Hematopoietic multipotent progenitor cell treated with erythropoietin and hydrocortisone succinate and interleukin-3 and kit ligand, for 4 days (in vitro differentiated cells): Measurements from ENCODE around the gene NPY4R2.
A peak's percentile ranks its signal among the peaks of the same experiment; 100 is the strongest.
"Not testable (repeated sequence)": the region's sequence is repeated elsewhere in the genome, so short reads cannot be mapped to it uniquely, and the experiment has no call there.

Experiments
- DNase-seq: peaks from one replicate; pipeline ENCODE4 v3.0.0-alpha.2; 2015

Gene NPY4R2

DNA sequence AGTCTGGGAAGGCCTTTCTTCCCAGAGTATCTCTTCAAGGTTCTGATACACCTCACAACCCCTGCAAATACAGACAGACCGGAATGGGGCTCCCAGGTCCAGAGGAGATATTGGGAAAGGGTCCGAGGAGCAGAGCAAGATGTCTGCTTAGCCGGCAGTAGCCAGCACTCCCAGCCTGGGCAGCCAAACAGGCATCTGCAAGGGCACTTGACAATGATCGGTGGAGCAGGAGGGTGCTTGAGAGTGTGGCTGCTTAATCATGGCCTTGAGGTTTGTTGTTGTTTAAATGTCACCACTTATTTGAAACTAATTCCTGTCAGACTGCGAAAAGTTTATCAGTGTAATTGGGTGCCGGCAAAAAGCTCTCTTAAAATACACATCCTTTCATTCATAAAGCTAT, 15.0 kb downstream of the NPY4R2 start:
- DNase-seq: not testable (repeated sequence)

DNA sequence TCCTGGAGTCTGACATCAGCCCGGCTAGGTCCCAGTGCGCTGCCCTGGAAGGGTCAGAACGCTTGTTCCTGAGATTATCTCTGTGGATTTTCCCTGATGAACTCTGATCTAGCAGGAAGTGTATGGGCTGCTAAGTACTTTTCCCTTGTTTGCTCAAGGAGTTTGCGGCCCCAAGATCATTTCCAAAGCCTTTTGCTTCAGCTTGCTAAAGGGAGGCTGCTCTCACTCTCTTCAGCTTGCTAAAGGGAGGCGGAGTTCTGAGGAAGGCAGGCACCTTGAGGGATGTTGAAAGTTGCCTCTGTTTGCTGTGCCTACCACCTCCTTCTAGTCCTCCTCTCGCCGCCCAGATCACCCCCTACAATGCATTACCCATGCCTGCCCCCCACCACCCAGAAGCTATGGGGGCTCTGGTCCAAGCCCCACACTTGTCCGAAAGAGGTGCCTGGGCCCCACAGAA, 18.3 kb downstream of the NPY4R2 start:
- DNase-seq: not testable (repeated sequence)

DNA sequence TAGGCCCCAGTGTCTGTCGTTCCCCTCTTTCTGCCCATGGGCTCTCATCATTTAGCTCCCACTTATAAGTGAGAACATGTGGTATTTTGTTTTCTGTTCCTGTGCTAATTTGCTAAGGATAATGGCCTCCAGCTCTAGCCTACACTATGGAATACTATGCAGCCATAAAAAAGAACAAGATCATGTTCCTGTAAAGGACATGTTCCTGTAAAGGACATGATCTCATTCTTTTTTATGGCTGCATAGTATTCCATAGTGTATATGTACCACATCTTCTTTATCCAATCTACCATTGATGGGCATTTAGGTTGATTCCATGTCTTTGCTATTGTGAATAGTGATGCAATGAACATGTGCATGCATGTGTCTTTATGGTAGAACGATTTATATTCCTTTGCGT, 19.2 kb downstream of the NPY4R2 start:
- DNase-seq: not testable (repeated sequence)

DNA sequence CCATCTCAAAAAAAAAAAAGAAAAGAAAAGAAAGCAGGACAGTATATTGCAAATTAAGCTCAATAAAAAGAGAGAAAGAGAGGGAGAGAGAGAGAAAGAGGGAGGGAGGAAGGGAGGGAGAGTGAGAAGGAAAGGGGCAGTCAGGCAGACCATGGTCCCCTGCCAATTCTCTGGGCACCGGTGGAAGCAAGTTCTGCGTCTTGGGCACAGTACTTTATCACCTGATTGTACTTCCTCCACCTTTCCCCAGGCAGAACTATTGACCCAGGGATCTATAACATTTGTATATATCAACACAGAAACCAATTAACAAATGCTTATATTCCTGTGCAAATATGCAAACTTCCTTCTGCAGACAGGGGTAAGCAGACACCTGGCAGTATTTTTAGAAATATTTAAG, 22.4 kb downstream of the NPY4R2 start:
- DNase-seq: not testable (repeated sequence)

DNA sequence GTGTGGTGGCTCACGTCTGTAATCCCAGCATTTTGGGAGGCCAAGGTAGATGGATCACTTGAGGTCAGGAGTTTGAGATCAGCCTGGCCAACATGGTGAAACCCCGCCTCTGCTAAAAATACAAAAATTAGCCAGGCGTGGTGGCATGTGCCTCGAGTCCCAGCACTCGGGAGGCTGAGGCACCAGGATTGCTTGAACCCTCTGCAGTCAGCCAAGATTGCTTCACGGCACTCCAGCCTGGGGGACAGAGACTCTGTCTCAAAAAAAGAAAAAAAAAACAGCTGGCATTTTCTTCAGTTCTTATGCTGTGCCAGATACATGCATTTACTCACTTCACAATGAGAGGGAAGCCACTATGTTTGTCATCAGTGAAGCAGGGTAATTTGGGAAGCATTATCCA, 22.9 kb downstream of the NPY4R2 start:
- not testable (repeated sequence) for DNase-seq

DNA sequence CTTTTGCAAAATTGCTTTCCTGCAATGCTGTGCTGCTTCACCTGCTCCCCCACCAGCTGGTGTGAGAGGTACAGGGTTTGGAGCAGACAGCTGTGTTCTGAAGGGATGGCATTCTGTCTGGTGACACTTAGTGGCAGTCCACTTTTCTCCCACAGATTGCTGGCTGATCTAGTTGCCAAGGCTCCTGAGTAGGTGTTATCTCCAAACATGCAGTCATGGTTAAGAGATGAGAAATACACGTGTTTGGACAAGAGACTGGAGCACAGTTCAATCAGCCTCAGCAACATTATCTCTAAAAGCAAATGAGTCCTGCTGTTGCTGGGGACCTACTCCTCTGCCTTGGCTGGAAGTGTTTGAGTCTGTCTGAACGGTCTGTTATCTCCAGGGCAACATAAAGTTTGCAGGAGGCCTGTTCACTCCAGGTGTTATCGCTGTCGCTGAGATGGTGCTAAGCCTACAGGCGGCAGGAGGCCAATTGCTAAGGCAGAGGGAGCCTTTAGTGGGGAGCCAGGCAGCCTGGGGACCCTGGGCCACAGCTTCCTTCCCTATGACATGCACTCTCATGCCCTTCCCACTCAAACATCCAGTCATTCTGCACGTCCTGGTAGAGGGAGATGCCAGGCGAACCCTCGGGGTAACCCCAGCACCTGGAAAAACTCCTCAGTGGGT, 24.0 kb downstream of the NPY4R2 start:
- DNase-seq: peak; percentile 4

DNA sequence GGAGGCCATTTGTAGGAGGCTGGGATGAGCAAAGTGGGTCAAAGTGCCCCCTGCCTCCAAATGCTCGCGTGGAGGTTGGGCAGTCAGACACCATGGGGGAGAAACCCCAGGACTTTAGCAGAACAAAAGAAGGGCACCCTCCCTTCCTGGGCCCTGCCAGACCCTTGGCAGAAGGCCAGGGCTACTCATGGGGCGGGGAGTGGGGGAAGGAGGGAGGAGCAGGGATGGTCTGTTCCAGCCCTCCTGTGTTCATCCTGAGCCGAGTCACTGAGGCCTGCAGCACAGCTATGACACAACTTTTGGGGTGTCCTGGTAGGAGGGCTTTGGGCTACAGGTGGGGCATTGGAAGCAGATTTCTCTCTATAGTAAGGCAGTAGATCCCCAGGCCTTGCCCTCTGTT, 24.9 kb downstream of the NPY4R2 start:
- not testable (repeated sequence) for DNase-seq

DNA sequence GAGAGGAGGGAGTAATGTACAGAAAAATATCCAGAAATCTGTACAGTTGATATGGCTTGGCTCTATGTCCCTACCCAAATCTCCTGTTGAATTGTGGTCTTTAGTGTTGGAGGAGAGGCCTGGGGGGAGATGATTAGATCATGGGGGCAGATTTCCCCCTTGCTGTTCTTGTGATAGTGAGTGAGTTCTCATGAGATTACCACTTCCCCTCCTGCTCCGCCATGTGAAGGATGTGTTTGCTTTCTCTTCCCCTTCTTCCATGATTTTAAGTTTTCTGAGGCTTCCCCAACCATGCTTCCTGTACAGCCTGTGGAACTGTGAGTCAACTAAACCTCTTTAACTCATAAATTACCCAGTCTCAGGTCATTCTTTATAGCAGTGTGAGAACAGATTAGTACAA, 29.0 kb downstream of the NPY4R2 start:
- peak; percentile 9 for DNase-seq

DNA sequence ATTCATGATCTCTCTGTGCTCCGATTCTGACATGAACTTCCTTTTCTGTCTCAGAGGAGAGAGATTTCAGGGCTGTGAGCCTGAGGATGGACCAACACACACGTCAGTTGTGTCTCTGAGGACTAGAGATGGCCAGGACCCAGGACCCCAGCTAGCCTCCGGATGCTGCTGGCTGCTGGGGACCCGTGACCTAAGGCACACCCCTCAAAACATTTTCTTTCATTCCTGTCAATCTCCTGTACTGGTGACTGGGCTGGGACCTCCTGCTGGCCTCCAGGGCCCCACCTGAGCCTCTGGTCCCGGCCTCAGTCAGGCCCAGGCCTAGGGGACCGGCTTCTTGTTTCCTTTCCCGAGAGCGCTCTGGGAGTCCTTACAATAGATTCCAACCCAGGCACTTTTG, 38.7 kb downstream of the NPY4R2 start:
- not testable (repeated sequence) for DNase-seq

DNA sequence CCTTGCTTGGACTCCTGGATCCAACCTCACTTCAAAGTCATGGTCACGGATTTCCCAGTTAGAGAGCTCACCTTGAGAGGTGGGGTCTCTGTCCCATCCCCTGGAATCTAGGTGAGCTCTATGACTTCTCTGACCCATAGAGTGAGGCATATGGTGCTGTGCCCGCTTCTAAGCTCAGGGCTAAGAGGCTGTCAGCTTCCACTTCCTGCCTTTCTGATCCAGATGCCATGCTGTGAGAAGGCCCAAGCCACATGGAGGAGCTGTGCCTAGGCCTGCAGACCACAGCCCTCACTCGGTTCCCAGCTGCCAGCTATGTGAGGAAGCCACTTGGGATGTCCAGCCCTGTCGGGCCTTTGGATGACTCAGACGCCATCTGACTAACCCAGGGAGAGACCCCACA, 41.2 kb downstream of the NPY4R2 start:
- DNase-seq: not testable (repeated sequence)

DNA sequence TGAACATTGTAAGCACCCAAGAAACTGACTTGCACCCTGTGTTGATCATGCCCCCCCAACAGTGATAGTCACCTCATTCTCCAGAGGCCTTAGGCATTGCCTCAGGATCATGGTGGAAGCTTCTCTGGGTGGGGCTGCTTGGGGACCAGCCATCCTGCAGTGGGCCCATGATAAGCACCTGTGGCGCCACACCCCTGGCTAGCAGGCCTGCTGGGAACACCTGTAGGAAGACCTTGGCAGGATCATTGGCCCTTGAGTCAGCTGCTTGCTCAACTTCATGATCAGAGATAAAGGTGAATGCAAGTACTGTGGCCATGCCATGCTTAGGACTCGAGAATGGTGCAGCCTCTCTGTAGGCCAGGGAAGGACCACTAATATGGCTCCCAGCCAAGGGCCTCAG, 42.2 kb downstream of the NPY4R2 start:
- DNase-seq: not testable (repeated sequence)

DNA sequence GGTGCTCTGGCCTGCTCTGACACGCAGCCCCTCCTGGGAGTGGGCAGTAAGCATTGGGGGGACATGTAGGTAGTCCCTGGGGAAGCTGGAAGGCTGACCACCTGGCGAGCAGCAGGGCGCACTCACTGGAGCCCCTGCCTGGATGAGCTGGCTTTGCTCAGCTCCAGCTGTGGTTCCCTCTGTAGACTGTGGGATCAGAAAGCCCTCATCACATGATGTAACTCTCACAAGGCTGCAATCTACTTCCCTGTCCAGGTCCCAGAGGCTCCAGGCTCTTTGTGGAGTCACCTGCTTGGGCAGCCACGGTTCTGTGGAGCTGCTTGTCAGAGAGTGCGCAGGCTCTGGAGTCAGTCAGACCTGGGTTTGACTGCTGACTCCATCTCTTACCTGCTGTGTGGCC, 44.3 kb downstream of the NPY4R2 start:
- DNase-seq: not testable (repeated sequence)

DNA sequence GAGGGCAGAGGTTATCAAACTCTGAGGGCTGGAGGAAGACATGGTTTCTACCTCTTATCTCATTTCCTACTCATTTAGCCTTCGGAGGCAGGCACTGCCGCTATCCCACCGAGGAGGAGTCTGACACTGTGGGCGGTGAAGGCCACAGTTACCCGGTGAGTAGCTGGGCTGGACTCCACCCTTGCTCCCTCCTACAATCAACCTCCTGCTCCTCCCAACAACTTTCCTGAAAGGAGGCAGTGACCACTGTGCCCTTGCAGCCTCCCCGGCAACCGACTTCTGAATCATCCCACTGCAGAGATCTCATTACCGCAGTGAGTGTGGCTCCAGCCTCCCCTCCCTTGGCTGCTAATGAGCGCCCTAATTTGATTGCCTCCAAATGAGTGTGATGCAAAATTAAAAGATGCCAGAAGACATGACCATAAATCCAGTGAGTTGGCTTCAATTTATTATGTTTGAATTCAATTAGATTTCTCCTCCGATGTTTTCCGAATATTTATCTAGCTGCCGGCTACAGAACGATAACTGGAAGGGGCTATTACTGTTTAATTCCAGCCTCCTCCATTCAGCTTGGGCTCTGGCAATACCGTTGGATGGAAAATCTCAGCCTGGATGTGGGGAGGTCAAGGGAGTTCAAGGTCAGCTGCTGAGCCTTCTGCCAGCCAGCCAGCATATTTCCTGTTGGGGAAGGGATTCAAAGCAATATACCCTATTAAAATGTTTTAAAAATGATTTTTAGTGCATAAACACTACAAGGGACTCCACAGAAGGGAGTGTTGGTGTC, 46.0 kb downstream of the NPY4R2 start:
- not testable (repeated sequence) for DNase-seq

DNA sequence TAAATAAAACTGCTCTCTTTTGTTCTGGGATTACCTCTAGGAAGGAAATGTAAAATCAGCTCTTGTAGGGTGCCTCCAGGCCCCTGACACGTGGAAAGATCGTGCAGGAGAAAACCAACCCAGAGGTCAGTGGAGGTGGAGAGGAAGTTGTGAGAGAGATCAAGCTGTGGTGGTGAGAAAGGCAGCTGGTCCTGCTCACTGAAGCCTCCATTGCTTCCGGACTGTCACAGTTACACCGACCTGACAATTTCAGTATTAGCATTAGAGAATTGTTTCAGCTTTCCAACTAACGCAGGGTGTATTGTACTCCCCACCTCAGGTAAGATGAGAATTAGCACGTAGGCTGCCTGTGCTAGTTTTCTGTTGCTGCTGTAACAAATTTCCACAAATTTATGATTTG, 50.5 kb downstream of the NPY4R2 start:
- DNase-seq: not testable (repeated sequence)

DNA sequence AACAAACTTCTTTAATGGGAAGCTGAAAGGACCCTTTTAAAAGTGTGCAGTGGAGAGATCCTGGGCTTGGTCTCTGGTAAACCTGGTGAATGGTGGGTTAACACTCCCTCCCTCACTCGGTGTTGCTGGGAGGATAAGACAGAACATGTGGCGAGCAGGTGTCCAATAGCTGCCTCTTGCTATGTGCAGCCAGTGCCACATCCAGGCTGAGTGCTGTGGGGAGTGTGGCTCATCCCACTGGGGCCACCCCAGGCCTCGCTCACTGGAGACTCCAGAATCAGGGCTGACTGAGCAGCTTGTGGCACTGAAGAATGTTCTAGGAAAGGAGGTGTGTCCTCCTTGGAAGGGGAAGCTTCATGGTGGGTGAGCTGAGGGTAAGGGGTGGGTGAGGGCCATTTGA, 51.6 kb downstream of the NPY4R2 start:
- not testable (repeated sequence) for DNase-seq

DNA sequence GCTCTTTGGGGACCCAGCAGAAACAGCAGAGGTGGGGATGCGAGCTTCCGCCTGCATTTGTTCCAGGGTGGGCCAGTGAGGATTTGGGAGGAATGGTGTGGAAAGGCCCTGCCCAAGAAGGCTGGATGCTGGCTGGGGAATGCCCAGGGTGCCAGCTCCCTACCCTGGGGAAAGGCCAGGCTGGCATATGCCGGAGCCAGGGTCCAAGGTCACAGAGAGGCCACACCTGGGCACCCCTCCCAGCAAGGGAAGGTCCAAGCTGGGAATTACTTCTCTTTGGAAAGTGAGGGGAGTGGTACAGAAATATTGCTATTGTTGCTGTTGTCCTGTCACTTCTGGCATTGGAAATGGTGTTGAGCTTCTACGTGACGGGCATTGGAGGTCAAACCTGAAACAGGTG, 53.1 kb downstream of the NPY4R2 start:
- DNase-seq: not testable (repeated sequence)

DNA sequence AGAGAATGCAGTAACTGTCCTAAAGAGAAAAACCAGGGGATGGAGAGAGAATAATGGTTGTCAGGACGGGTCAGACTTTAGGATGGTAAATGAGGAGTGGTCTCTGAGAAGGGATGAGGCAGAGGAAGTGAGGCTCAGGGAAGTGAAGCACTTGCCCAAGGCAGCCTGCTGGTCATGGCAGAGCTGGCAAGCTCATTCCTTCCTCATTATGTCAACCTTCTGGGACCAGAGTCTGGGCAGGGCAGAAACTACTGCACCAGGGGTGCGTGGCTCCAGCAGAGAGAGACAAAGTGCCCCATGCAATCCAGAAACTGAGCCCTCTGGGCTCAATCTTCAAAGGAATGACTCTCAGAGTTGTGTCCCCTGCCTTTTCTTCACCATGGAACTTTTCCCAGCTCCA, 53.6 kb downstream of the NPY4R2 start:
- DNase-seq: not testable (repeated sequence)
